MM.1S (cell line): ENCODE measurements around the gene MEIS2.

Experiments used
- DNase-seq: peaks from one replicate; pipeline ENCODE4 v3.0.0-alpha.2; 2015
- H2AFZ ChIP-seq: fragments of 300-600 bp; sonication (generic); 2 replicates; pipeline ENCODE4 v1.6.0; 2016; ENCODE audit warnings: antibody characterized with exemption, low read length
- H3F3A ChIP-seq: fragments of 300-600 bp; sonication (generic); 2 replicates; pipeline ENCODE4 v1.6.1; 2016; ENCODE audit warnings: mild to moderate bottlenecking, antibody characterized with exemption, low read length, moderate library complexity, mixed read lengths; ENCODE audit not compliant: insufficient read depth
- H3K27ac ChIP-seq: fragments of 300-600 bp; sonication (generic); 2 replicates; pipeline ENCODE4 v1.5.1; 2016; ENCODE audit warnings: mild to moderate bottlenecking, low read length
- H3K27me3 ChIP-seq: fragments of 300-600 bp; sonication (generic); replicated peaks from 2 replicates; pipeline ENCODE4 v1.6.0; 2016; ENCODE audit warnings: low read length; ENCODE audit not compliant: insufficient read depth
- H3K36me3 ChIP-seq: fragments of 300-600 bp; sonication (generic); replicated peaks from 2 replicates; pipeline ENCODE4 v1.6.1; 2016; ENCODE audit warnings: mild to moderate bottlenecking, low read length, mixed read lengths; ENCODE audit not compliant: insufficient read depth
- H3K4me1 ChIP-seq: fragments of 300-600 bp; sonication (generic); 2 replicates; pipeline ENCODE4 v1.6.1; 2016; ENCODE audit warnings: low read length, mixed read lengths
- H3K4me2 ChIP-seq: fragments of 300-600 bp; sonication (generic); 2 replicates; pipeline ENCODE4 v1.6.0; 2016; ENCODE audit warnings: low read depth, low read length
- H3K4me3 ChIP-seq: fragments of 300-600 bp; sonication (generic); 2 replicates; pipeline ENCODE4 v1.5.1; 2016; ENCODE audit warnings: low read length, mixed read lengths
- H3K79me2 ChIP-seq: fragments of 300-600 bp; sonication (generic); 2 replicates; pipeline ENCODE4 v1.6.1; 2016; ENCODE audit warnings: mixed run types, low read length, mixed read lengths
- H3K9ac ChIP-seq: fragments of 300-600 bp; sonication (generic); 2 replicates; pipeline ENCODE4 v1.6.1; 2016; ENCODE audit warnings: low read length, mixed read lengths
- H3K9me2 ChIP-seq: fragments of 300-600 bp; sonication (generic); replicated peaks from 2 replicates; pipeline ENCODE4 v1.6.1; 2016; ENCODE audit warnings: mild to moderate bottlenecking, low read length, mixed read lengths; ENCODE audit not compliant: insufficient read depth
- H3K9me3 ChIP-seq: fragments of 300-600 bp; sonication (generic); replicated peaks from 2 replicates; pipeline ENCODE4 v1.6.1; 2016; ENCODE audit warnings: mild to moderate bottlenecking, low read length, mixed read lengths; ENCODE audit not compliant: insufficient read depth
- H4K20me1 ChIP-seq: fragments of 300-600 bp; sonication (generic); 2 replicates; pipeline ENCODE4 v1.6.1; 2016; ENCODE audit warnings: mild to moderate bottlenecking, low read length, moderate library complexity, mixed read lengths; ENCODE audit not compliant: insufficient read depth
- CTCF ChIP-seq: fragments of 300-600 bp; sonication (generic); IDR thresholded peaks from 2 replicates; pipeline ENCODE4 v1.5.1; 2016; ENCODE audit warnings: antibody characterized with exemption, low read length, mixed read lengths
- EZH2 ChIP-seq: fragments of 300-600 bp; sonication (generic); optimal IDR thresholded peaks from 2 replicates; pipeline ENCODE3; 2017; ENCODE audit warnings: low read depth, mild to moderate bottlenecking, antibody characterized with exemption, low read length, mixed read lengths
- EZH2phosphoT487 ChIP-seq: fragments of 300-600 bp; sonication (generic); IDR thresholded peaks from 2 replicates; pipeline ENCODE4 v1.6.1; 2018; ENCODE audit warnings: antibody characterized with exemption, low read length

The MEIS2 gene

GRCh38 chr15:37099319-37100108 is 835 bp downstream of the MEIS2 start:
- Histone ChIP-seq H3K9me3 (no peaks in the 10 kb centered on the region), H2AFZ (peak overlapping the region; percentile 92), H3K4me3 (peak overlapping the region; percentile 65), H3K9me2 (no peaks in the 10 kb centered on the region), H3K36me3 (no peaks in the 10 kb centered on the region), H3K4me1 (no peaks in the 10 kb centered on the region), H3F3A (peaks cover 15% of the 10 kb centered on the region; the same call in 1 of the 2 replicates), H3K9ac (peak overlapping the region; percentile 73), H4K20me1 (no peaks in the 10 kb centered on the region), H3K4me2 (peak overlapping the region; percentile 96), H3K27ac (peak overlapping the region; percentile 77; the same call in 1 of the 2 replicates), H3K27me3 (no peaks in the 10 kb centered on the region), H3K79me2 (no peaks in the 10 kb centered on the region)
- peak; percentile 38 for DNase-seq
- TF ChIP-seq EZH2 (no peak), EZH2phosphoT487 (no peak), CTCF (no peak)

- DNase-seq, result peak; percentile 53
- H3K27ac ChIP-seq, result peak overlapping the region; percentile 23; the same call in 1 of the 2 replicates
Measured at GRCh38 chr15:37098468-37099318, 1.7 kb downstream of the MEIS2 start.

More at GRCh38 chr15:37098468-37099318, 1.7 kb downstream of the MEIS2 start:
- Histone ChIP-seq H2AFZ (peak overlapping the region; percentile 92), H3K27me3 (no peaks in the 10 kb centered on the region), H3K36me3 (no peaks in the 10 kb centered on the region), H3F3A (peaks cover 15% of the 10 kb centered on the region; the same call in 1 of the 2 replicates), H3K9me2 (no peaks in the 10 kb centered on the region), H3K9me3 (no peaks in the 10 kb centered on the region), H3K4me3 (peak overlapping the region; percentile 65), H4K20me1 (no peaks in the 10 kb centered on the region), H3K4me1 (no peaks in the 10 kb centered on the region), H3K4me2 (peak overlapping the region; percentile 96), H3K79me2 (no peaks in the 10 kb centered on the region), H3K9ac (peak overlapping the region; percentile 73)
- TF ChIP-seq CTCF, result no peak
- TF ChIP-seq EZH2phosphoT487, result no peak
- no peak for TF ChIP-seq EZH2
